Cardiac ventricle fibroblast (primary cell): ENCODE data around the gene DOCK10. TPM values are rescaled to one million over a fixed set of nuclear protein-coding genes. Genes with fewer than 3 reads are reported as not detected.

Experiments used
- total RNA-seq: library from RNA; depleted of rRNA; stranded (reverse); fragments of >200 nt; gene quantifications from 2 replicates; pipeline ENCODE4 v1.2.3, GENCODE V29; 2015

Gene DOCK10
- total RNA-seq = 3.8 and 5.1 TPM in 2 replicates

GRCh38 chr2:225041851-225042799 is at the start of gene DOCK10:
DOCK10 (minus strand) TSS chr2:225042468; CDS start chr2:225042374, 94 bp downstream.

GRCh38 chr2:224716201-224716600 is 326.1 kb downstream of the DOCK10 start, which contains the start of gene CCDC195:
CCDC195 (minus strand) TSS chr2:224716365; CDS start chr2:224716365, 0 bp downstream.

